Measurements from ENCODE around the gene RPS3A. TPM values are rescaled to one million over a fixed set of nuclear protein-coding genes. Genes with fewer than 3 reads are reported as not detected.

The RPS3A gene
- total RNA-seq, 1 experiment from 2014 or later: 1,868 TPM

DNA sequence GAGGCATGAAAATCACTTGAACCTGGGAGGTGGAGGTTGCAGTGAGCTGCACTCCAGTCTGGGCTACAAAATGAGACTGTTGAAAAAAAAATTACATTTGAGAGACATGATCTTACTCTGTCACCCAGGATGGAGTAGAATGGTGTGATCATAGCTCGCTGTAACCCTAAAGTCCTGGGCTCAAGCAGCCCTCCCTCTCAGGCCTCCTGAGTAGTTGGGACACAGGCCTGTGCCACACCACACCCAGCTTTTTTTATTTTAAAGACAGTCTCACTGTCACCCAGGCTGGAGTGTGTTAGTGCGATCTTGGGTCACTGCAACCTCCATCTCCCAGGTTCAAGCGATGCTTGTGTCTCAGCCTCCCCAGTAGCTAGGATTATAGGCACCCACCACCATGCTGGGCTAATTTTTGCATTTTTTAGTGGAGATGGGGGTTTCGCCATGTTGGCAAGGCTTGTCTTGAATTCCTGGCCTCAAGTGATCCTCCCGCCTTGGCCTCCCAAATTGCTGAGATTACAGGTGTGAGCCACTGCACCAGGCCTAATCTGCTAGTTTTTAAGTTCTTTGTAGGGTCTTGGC is 6.1 kb downstream of the RPS3A start:
- Mint-ChIP-seq H3K4me3 (ENCODE audit: unreplicated experiment) (no peak overlapping the region), H3K27ac (ENCODE audit: unreplicated experiment) (peak overlapping the region; percentile 42), H3K4me1 (ENCODE audit: low read depth, unreplicated experiment) (peaks cover 6% of the 10 kb centered on the region), H3K27me3 (ENCODE audit: insufficient read depth, unreplicated experiment) (no peaks in the 10 kb centered on the region), H3K36me3 (ENCODE audit: insufficient read depth, unreplicated experiment) (peaks cover 90% of the 10 kb centered on the region), H3K9me3 (ENCODE audit: unreplicated experiment) (no peaks in the 10 kb centered on the region)
- Histone ChIP-seq H3K4me3 (ENCODE audit: low read depth, low read length) (no peak overlapping the region), H3K27me3 (replicated peaks; ENCODE audit: control insufficient read depth, insufficient read depth, low read length) (no peaks in the 10 kb centered on the region), H3K9me3 (no peaks in the 10 kb centered on the region), H3K36me3 (ENCODE audit: control insufficient read depth, insufficient read depth, low read length) (no peaks in the 10 kb centered on the region; the same call in none of the 2 replicates), H3K4me1 (peaks cover 8% of the 10 kb centered on the region)
- TF ChIP-seq, protein P1, sequence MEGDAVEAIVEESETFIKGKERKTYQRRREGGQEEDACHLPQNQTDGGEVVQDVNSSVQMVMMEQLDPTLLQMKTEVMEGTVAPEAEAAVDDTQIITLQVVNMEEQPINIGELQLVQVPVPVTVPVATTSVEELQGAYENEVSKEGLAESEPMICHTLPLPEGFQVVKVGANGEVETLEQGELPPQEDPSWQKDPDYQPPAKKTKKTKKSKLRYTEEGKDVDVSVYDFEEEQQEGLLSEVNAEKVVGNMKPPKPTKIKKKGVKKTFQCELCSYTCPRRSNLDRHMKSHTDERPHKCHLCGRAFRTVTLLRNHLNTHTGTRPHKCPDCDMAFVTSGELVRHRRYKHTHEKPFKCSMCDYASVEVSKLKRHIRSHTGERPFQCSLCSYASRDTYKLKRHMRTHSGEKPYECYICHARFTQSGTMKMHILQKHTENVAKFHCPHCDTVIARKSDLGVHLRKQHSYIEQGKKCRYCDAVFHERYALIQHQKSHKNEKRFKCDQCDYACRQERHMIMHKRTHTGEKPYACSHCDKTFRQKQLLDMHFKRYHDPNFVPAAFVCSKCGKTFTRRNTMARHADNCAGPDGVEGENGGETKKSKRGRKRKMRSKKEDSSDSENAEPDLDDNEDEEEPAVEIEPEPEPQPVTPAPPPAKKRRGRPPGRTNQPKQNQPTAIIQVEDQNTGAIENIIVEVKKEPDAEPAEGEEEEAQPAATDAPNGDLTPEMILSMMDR (IDR thresholded peaks at IDR 0.05; ENCODE audit: insufficient read depth in 1 of 2, low read depth in 1 of 2, low read length in 1 of 2, severe bottlenecking in 1 of 2, unreplicated experiment in 1 of 2): no peak
- DNase-seq: no peak
- no TSS peak for BruUV-seq (replicated peaks)
- POLR2A ChIA-PET: no interaction called here
- intact Hi-C loops (cut with micrococcal nuclease; ENCODE audit: unreplicated experiment): no loop called here
- CTCF ChIA-PET: interaction anchor here (1.4 kb wide), 1 partner anchor 11 kb away, joined by 3 read pairs; no protein-coding TSS in a partner anchor

DNA sequence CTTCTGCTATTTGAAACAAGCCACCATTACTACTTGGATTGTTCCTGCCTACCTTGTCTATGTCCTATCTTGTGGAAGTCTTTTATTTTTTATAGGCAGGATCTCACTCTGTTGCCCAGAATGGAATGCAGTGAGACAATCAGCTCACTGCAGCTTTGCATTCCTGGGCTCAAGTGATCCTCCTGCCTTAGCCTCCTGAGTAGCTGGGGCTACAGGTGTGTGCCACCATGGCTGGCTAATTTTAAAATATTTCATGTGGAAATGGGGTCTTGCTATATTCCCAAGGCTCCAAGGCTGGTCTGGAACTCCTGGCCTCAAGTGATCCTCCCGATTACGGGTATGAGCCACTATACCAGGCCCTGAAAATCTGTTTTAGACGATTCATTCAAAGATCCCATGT is 7.6 kb downstream of the RPS3A start:
- BruUV-seq (replicated peaks): no TSS peak
- H3K27me3 ChIP-seq (replicated peaks; ENCODE audit: control insufficient read depth, insufficient read depth, low read length): no peaks in the 10 kb centered on the region
- Mint-ChIP-seq H3K4me3 (ENCODE audit: unreplicated experiment) (no peak overlapping the region), H3K27ac (ENCODE audit: unreplicated experiment) (no peak overlapping the region), H3K4me1 (ENCODE audit: low read depth, unreplicated experiment) (peaks cover 6% of the 10 kb centered on the region), H3K36me3 (ENCODE audit: insufficient read depth, unreplicated experiment) (peaks cover 75% of the 10 kb centered on the region), H3K9me3 (ENCODE audit: unreplicated experiment) (no peaks in the 10 kb centered on the region), H3K27me3 (ENCODE audit: insufficient read depth, unreplicated experiment) (no peaks in the 10 kb centered on the region)
- TF ChIP-seq, protein P1 (IDR thresholded peaks at IDR 0.05; ENCODE audit: insufficient read depth in 1 of 2, low read depth in 1 of 2, low read length in 1 of 2, severe bottlenecking in 1 of 2, unreplicated experiment in 1 of 2): no peak
- CTCF ChIA-PET: no interaction called here
- POLR2A ChIA-PET: no interaction called here
- H3K9me3 ChIP-seq: no peaks in the 10 kb centered on the region
- no peaks in the 10 kb centered on the region; the same call in 1 of the 2 replicates for H3K36me3 ChIP-seq (ENCODE audit: control insufficient read depth, insufficient read depth, low read length)
- no peaks in the 10 kb centered on the region; the same call in 1 of the 2 replicates for H3K4me1 ChIP-seq
- DNase-seq: no peak
- intact Hi-C loops (cut with micrococcal nuclease; ENCODE audit: unreplicated experiment): no loop called here
- H3K4me3 ChIP-seq (ENCODE audit: low read depth, low read length): no peak overlapping the region

DNA sequence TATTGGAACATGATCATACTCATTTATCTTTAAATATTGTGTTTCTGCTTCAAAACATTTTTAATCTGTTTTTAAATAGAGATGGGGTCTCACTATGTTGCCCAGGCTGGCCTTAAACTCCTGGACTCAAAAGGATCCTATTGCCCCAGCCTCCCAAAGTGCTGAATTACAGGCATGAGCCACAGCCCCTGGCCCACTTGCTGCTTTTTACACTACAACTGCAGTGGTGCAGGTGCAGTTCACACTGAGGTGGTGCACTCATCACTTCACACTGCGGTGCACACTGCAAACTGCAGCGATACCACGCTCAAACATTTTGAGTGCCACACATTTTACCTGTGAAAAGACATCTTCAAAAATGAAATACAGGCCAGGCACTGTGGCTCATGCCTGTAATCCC is 10.8 kb downstream of the RPS3A start:
- CTCF ChIA-PET: no interaction called here
- no peaks in the 10 kb centered on the region for H3K9me3 Mint-ChIP-seq (ENCODE audit: unreplicated experiment)
- H3K27me3 Mint-ChIP-seq (ENCODE audit: insufficient read depth, unreplicated experiment): no peaks in the 10 kb centered on the region
- no peaks in the 10 kb centered on the region for H3K4me1 ChIP-seq
- H3K4me3 ChIP-seq (ENCODE audit: low read depth, low read length): no peak overlapping the region
- H3K27ac Mint-ChIP-seq (ENCODE audit: unreplicated experiment): no peak overlapping the region
- intact Hi-C loops (cut with micrococcal nuclease; ENCODE audit: unreplicated experiment): loop anchor here (10.0 kb wide), 2 partner anchors 165 to 535 kb away; partner anchors contain the start of gene PRSS48
- H3K36me3 ChIP-seq (ENCODE audit: control insufficient read depth, insufficient read depth, low read length): no peaks in the 10 kb centered on the region
- no TSS peak for BruUV-seq (replicated peaks)
- H3K4me3 Mint-ChIP-seq (ENCODE audit: unreplicated experiment): no peak overlapping the region
- POLR2A ChIA-PET: interaction anchor here (0.6 kb wide), 1 partner anchor 98 kb away, joined by 4 read pairs; no protein-coding TSS in a partner anchor
- no peak for DNase-seq
- no peaks in the 10 kb centered on the region for H3K9me3 ChIP-seq
- no peaks in the 10 kb centered on the region for H3K4me1 Mint-ChIP-seq (ENCODE audit: low read depth, unreplicated experiment)
- TF ChIP-seq, protein P1 (IDR thresholded peaks at IDR 0.05; ENCODE audit: insufficient read depth in 1 of 2, low read depth in 1 of 2, low read length in 1 of 2, severe bottlenecking in 1 of 2, unreplicated experiment in 1 of 2): no peak
- H3K27me3 ChIP-seq (replicated peaks; ENCODE audit: control insufficient read depth, insufficient read depth, low read length): no peaks in the 10 kb centered on the region
- peaks cover 69% of the 10 kb centered on the region for H3K36me3 Mint-ChIP-seq (ENCODE audit: insufficient read depth, unreplicated experiment)
